Cardiac fibroblast (primary cell): ENCODE data around the gene BACH2.

ENCODE experiments used
- DNase-seq, 2 donors: peaks; one replicate each; pipeline versions ENCODE4 v3.0.0 to v3.0.0-alpha.2; 2010; ENCODE audit warnings: low read depth in 2 of 2
- H3K4me3 ChIP-seq, 2 donors: replicated peaks in 1 of 2; 1 replicate in 1 of 2; 2 replicates in 1 of 2; pipeline ENCODE4 v1.5.1; 2011; ENCODE audit warnings: low read depth in 2 of 2, low read length in 2 of 2, mild to moderate bottlenecking in 2 of 2, moderate library complexity in 1 of 2
- CTCF ChIP-seq: IDR thresholded peaks from one replicate; pipeline ENCODE4 v1.5.1; 2011; ENCODE audit warnings: low read depth, mild to moderate bottlenecking, low read length, inconsistent platforms

Gene BACH2

DNA sequence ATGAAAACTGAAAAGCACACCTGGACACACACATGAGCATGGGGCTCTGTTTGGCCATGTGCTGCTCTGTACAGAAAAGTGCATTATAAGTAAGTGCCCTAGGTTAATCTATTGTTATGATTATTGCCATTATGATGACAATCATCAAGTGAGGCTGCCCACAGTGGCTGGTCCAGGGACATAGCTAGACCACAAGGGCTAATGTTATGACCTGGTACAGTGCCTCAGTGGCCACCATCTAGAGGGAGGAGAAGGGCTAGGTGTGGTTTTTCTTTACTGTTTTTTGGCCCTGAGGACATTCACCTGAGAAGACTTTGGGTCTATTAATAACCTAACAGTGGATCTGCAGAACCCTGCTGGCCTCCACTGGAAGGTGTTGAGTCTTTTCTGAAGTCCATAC, 316.3 kb downstream of the BACH2 start:
- no peak for TF ChIP-seq CTCF
- DNase-seq = no peak
- H3K4me3 ChIP-seq = no peak overlapping the region

- DNase-seq = no peak
- H3K4me3 ChIP-seq = no peak overlapping the region
- no peak for TF ChIP-seq CTCF
Observed at GRCh38 chr6:89979481-89980119, 317.0 kb downstream of the BACH2 start.

DNA sequence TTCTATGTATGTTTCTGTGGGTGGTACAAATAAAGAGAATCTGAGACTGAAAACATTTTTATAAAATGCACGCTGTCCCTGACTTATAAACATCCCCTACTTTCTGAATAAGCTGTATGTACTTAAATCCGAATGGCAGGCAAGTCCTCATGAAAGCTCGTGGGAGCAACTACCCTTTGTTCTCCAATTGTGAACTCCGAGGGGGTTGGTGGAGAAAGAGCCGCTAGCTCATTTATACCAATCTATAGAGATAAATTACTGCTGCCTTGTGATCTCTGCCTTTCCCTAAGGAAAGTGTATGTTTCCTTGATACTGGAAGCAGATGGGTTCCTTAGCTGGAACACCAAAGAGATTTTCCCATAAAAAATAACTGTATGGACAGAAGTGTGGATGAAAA, 317.9 kb downstream of the BACH2 start:
- no peak overlapping the region for H3K4me3 ChIP-seq
- no peak for DNase-seq
- TF ChIP-seq CTCF = no peak

- TF ChIP-seq CTCF = no peak
- DNase-seq = peak; percentile 16 to 65
- no peak overlapping the region for H3K4me3 ChIP-seq
Observed at GRCh38 chr6:89977808-89978748, 318.6 kb downstream of the BACH2 start.

GRCh38 chr6:89976694-89977020, 320.0 kb downstream of the BACH2 start:
- no peak for TF ChIP-seq CTCF
- no peak overlapping the region for H3K4me3 ChIP-seq
- DNase-seq = no peak

DNA sequence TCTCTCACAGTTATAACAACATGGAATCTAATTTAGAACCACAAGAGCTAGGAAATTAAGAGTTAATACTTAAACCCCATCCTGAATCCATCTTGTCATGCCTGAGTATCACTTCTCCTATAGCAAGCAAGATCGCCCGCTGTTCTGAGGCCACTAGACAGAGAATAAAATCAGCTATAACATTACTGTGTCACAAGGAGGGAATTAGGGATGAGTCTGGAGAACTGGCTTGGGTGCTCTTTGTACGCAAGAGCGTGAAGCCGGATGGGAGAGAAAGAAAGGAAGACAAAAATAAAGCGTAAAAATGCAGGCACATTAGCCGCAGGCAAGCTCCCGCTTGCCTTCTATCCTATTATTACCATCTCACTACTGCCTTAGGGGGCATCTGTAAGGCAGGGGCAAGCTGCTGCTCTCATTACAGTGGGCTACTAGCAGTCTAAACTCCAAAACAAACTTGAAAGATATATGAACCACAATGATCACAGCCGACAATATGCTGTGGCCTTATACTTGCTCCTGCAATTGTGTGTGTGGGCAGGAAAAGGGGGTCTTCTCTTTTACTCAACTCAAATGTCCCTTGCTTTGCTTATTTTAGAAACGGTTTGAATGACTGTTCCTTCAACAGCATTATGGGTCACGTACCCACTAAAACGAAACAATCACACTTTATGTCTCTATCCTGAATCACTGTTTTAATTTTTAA, 320.5 kb downstream of the BACH2 start:
- no peak for DNase-seq
- H3K4me3 ChIP-seq = no peak overlapping the region
- no peak for TF ChIP-seq CTCF
